Loucy (cell line): ENCODE measurements around the gene CAPN1.

ENCODE experiments used
- H2AFZ ChIP-seq: fragments of 200-600 bp; sonication (generic); 2 replicates; pipeline ENCODE4 v1.6.0; 2016; ENCODE audit warnings: antibody characterized with exemption, mild to moderate bottlenecking, low read length, moderate library complexity
- H3F3A ChIP-seq: fragments of 200-600 bp; 2 replicates; pipeline ENCODE4 v1.6.0; 2016; ENCODE audit warnings: antibody characterized with exemption, low read depth, mild to moderate bottlenecking
- H3K27me3 ChIP-seq: fragments of 200-600 bp; sonication (generic); 2 replicates; pipeline ENCODE4 v1.6.1; 2014; ENCODE audit warnings: low read length, mild to moderate bottlenecking; ENCODE audit not compliant: insufficient read depth, poor library complexity, severe bottlenecking
- H3K36me3 ChIP-seq: fragments of 200-600 bp; sonication (generic); 2 replicates; pipeline ENCODE4 v1.6.1; 2016; ENCODE audit warnings: low read length; ENCODE audit not compliant: insufficient read depth
- H3K4me1 ChIP-seq: fragments of 200-600 bp; sonication (generic); 2 replicates; pipeline ENCODE4 v1.5.1; 2014; ENCODE audit warnings: low read length, mild to moderate bottlenecking; ENCODE audit not compliant: insufficient read depth, poor library complexity, severe bottlenecking
- H3K4me2 ChIP-seq: fragments of 200-600 bp; sonication (generic); 2 replicates; pipeline ENCODE4 v1.6.0; 2014; ENCODE audit warnings: antibody characterized with exemption, low read length, low read depth, mild to moderate bottlenecking; ENCODE audit not compliant: poor library complexity, severe bottlenecking
- H3K4me3 ChIP-seq: fragments of 200-600 bp; sonication (generic); 2 replicates; pipeline ENCODE4 v1.5.1; 2014; ENCODE audit warnings: low read length, mild to moderate bottlenecking, mixed read lengths; ENCODE audit not compliant: poor library complexity, severe bottlenecking
- H3K79me2 ChIP-seq: fragments of 200-600 bp; sonication (generic); 2 replicates; pipeline ENCODE4 v1.6.1; 2014; ENCODE audit warnings: low read length; ENCODE audit not compliant: insufficient read depth
- H3K9ac ChIP-seq: fragments of 200-600 bp; sonication (generic); 2 replicates; pipeline ENCODE4 v1.6.0; 2014; ENCODE audit warnings: mild to moderate bottlenecking, low read depth, low read length, moderate library complexity; ENCODE audit not compliant: poor library complexity, severe bottlenecking
- H3K9me2 ChIP-seq: fragments of 200-600 bp; sonication (generic); replicated peaks from 2 replicates; pipeline ENCODE4 v1.6.1; 2016; ENCODE audit warnings: low read depth, low read length, mixed read lengths
- H3K9me3 ChIP-seq: fragments of 200-600 bp; sonication (generic); 2 replicates; pipeline ENCODE4 v1.6.1; 2014; ENCODE audit warnings: mild to moderate bottlenecking, antibody characterized with exemption, low read length, low read depth; ENCODE audit not compliant: insufficient read depth
- H4K20me1 ChIP-seq: fragments of 200-600 bp; sonication (generic); 2 replicates; pipeline ENCODE4 v1.6.0; 2014; ENCODE audit warnings: antibody characterized with exemption, low read length, mild to moderate bottlenecking; ENCODE audit not compliant: insufficient read depth, poor library complexity, severe bottlenecking
- CTCF ChIP-seq: fragments of 200-600 bp; sonication (generic); conservative IDR thresholded peaks from 2 replicates; pipeline ENCODE4 v1.5.1; 2014; ENCODE audit warnings: mild to moderate bottlenecking, antibody characterized with exemption, low read length
- EZH2phosphoT487 ChIP-seq: fragments of 200-600 bp; IDR thresholded peaks from 2 replicates; pipeline ENCODE4 v1.6.1; 2018; ENCODE audit warnings: antibody characterized with exemption, mild to moderate bottlenecking, moderate library complexity, borderline replicate concordance

CAPN1 gene

GRCh38 chr11:65156256-65156655 lies 25.5 kb upstream of the CAPN1 start:
- no peaks in the 10 kb centered on the region for H3K4me1 ChIP-seq
- H3K4me3 ChIP-seq = no peak overlapping the region
- H4K20me1 ChIP-seq = no peaks in the 10 kb centered on the region
- TF ChIP-seq CTCF = no peak
- TF ChIP-seq EZH2phosphoT487 = no peak
- H3K4me2 ChIP-seq = no peak overlapping the region
- H3K79me2 ChIP-seq = no peaks in the 10 kb centered on the region
- H3K27me3 ChIP-seq = no peaks in the 10 kb centered on the region
- no peak overlapping the region for H3K9ac ChIP-seq
- H3F3A ChIP-seq = no peaks in the 10 kb centered on the region
- H3K9me3 ChIP-seq = no peaks in the 10 kb centered on the region
- H3K36me3 ChIP-seq = no peaks in the 10 kb centered on the region
- no peaks in the 10 kb centered on the region for H3K9me2 ChIP-seq
- H2AFZ ChIP-seq = no peak overlapping the region

GRCh38 chr11:65156926-65157325 lies 24.8 kb upstream of the CAPN1 start:
- Histone ChIP-seq H2AFZ (no peak overlapping the region), H3K9me2 (no peaks in the 10 kb centered on the region), H3K9me3 (no peaks in the 10 kb centered on the region), H3K4me1 (no peaks in the 10 kb centered on the region), H4K20me1 (no peaks in the 10 kb centered on the region), H3K9ac (no peak overlapping the region), H3K4me3 (no peak overlapping the region), H3K36me3 (no peaks in the 10 kb centered on the region), H3K4me2 (no peak overlapping the region), H3K79me2 (no peaks in the 10 kb centered on the region), H3F3A (no peaks in the 10 kb centered on the region), H3K27me3 (no peaks in the 10 kb centered on the region)
- TF ChIP-seq EZH2phosphoT487 = no peak
- TF ChIP-seq CTCF = no peak

- Histone ChIP-seq H3K9me3 (no peaks in the 10 kb centered on the region), H3K9me2 (no peaks in the 10 kb centered on the region), H3K36me3 (no peaks in the 10 kb centered on the region), H3K4me2 (no peak overlapping the region), H4K20me1 (no peaks in the 10 kb centered on the region), H3F3A (no peaks in the 10 kb centered on the region), H3K79me2 (no peaks in the 10 kb centered on the region), H3K9ac (no peak overlapping the region), H3K27me3 (no peaks in the 10 kb centered on the region), H3K4me1 (no peaks in the 10 kb centered on the region), H2AFZ (no peak overlapping the region), H3K4me3 (no peak overlapping the region)
- no peak for TF ChIP-seq EZH2phosphoT487
- TF ChIP-seq CTCF = no peak
Measured at GRCh38 chr11:65157336-65157735, 24.4 kb upstream of the CAPN1 start.
